ENCODE results near the gene FHAD1. TPM values are rescaled to one million over a fixed set of nuclear protein-coding genes. Genes with fewer than 3 reads are reported as not detected.

FHAD1 gene
- total and polyA plus RNA-seq, 9 of the 15 experiments (the other 6 are each of a cell fraction or from before 2014, with no cell fraction given) = 0.32 to 2.1 (median 1.5) TPM; not detected in 1

GRCh38 chr1:15218287-15219279 lies 28.4 kb upstream of the FHAD1 start (continued):
- TF ChIP-seq ZNF318 (IDR thresholded peaks at IDR 0.05; ENCODE audit: borderline replicate concordance in 1 of 2, low read depth in 1 of 2) (no peak), CHD2 (IDR thresholded peaks at IDR 0.05; ENCODE audit: low read depth, low read length) (no peak), RAD21 (CRISPR knock-in tag; conservative IDR thresholded peaks at IDR 0.05 in 1 of 2, IDR thresholded peaks at IDR 0.05 in 1 of 2) (peak in 1 of 2 experiments; percentile 14; a peak in 2 of 4 replicates), THRB (CRISPR knock-in tag; conservative IDR thresholded peaks at IDR 0.05) (no peak), ZC3H11A (IDR thresholded peaks at IDR 0.05; ENCODE audit: low read depth, low read length) (no peak), BMI1 (IDR thresholded peaks at IDR 0.05; ENCODE audit: low read length) (peak; percentile 81), FOXJ2 (tag; IDR thresholded peaks at IDR 0.05) (peak; percentile 97), FOXK2 (conservative IDR thresholded peaks at IDR 0.05 in 1 of 2, IDR thresholded peaks at IDR 0.05 in 1 of 2; ENCODE audit: low read depth in 2 of 2) (no peak), KLF1 (tag; IDR thresholded peaks at IDR 0.05) (no peak), LEF1 (IDR thresholded peaks at IDR 0.05) (0 out of 2 replicates have a peak, but pooled peaks have one; percentile 20)
- TF ChIP-seq, protein P1, sequence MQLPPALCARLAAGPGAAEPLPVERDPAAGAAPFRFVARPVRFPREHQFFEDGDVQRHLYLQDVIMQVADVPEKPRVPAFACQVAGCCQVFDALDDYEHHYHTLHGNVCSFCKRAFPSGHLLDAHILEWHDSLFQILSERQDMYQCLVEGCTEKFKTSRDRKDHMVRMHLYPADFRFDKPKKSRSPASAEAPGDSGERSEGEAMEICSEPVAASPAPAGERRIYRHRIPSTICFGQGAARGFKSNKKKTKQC (CRISPR knock-in tag; IDR thresholded peaks at IDR 0.05) = no peak
- TF ChIP-seq, protein P2, sequence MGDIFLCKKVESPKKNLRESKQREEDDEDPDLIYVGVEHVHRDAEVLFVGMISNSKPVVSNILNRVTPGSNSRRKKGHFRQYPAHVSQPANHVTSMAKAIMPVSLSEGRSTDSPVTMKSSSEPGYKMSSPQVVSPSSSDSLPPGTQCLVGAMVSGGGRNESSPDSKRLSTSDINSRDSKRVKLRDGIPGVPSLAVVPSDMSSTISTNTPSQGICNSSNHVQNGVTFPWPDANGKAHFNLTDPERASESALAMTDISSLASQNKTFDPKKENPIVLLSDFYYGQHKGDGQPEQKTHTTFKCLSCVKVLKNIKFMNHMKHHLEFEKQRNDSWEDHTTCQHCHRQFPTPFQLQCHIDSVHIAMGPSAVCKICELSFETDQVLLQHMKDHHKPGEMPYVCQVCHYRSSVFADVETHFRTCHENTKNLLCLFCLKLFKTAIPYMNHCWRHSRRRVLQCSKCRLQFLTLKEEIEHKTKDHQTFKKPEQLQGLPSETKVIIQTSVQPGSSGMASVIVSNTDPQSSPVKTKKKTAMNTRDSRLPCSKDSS (IDR thresholded peaks at IDR 0.05; ENCODE audit: low read depth, partially characterized antibody) = no peak
- TF ChIP-seq, protein P3, sequence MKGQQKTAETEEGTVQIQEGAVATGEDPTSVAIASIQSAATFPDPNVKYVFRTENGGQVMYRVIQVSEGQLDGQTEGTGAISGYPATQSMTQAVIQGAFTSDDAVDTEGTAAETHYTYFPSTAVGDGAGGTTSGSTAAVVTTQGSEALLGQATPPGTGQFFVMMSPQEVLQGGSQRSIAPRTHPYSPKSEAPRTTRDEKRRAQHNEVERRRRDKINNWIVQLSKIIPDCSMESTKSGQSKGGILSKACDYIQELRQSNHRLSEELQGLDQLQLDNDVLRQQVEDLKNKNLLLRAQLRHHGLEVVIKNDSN (CRISPR knock-in tag; IDR thresholded peaks at IDR 0.05) = no peak

Measured in K562 (cell line).